GM18868 (cell line): ENCODE results near the gene CORO2B.

ENCODE experiments used
- ATAC-seq: cut with Tn5 transposase; IDR thresholded peaks from one replicate; pipeline ENCODE4 v1.9.1; 2021; ENCODE audit warnings: mild to moderate bottlenecking, moderate library complexity; ENCODE audit not compliant: unreplicated experiment

Gene CORO2B

GRCh38 chr15:68695061-68695595 lies 116.3 kb downstream of the CORO2B start:
- ATAC-seq, result no peak

GRCh38 chr15:68696414-68697363 lies 117.9 kb downstream of the CORO2B start:
- no peak for ATAC-seq

- no peak for ATAC-seq
Measured at GRCh38 chr15:68697711-68698690, 119.2 kb downstream of the CORO2B start.

- ATAC-seq, result no peak
Measured at GRCh38 chr15:68698708-68699107, 119.9 kb downstream of the CORO2B start.

GRCh38 chr15:68699124-68699880 lies 120.5 kb downstream of the CORO2B start:
- ATAC-seq, result no peak

GRCh38 chr15:68699881-68700454 lies 121.2 kb downstream of the CORO2B start:
- ATAC-seq, result no peak

- ATAC-seq, result no peak
Measured at GRCh38 chr15:68700455-68701123, 121.8 kb downstream of the CORO2B start.

GRCh38 chr15:68701886-68702285 lies 123.1 kb downstream of the CORO2B start:
- ATAC-seq, result no peak

GRCh38 chr15:68704496-68705021 lies 125.8 kb downstream of the CORO2B start:
- ATAC-seq, result no peak

GRCh38 chr15:68706256-68706655 lies 127.5 kb downstream of the CORO2B start:
- no peak for ATAC-seq

- no peak for ATAC-seq
Measured at GRCh38 chr15:68706931-68707330, 128.1 kb downstream of the CORO2B start.

- ATAC-seq, result no peak
Measured at GRCh38 chr15:68707386-68707785, 128.6 kb downstream of the CORO2B start.

- ATAC-seq, result no peak
Measured at GRCh38 chr15:68709876-68710275, 131.1 kb downstream of the CORO2B start.

GRCh38 chr15:68710536-68710935 lies 131.7 kb downstream of the CORO2B start:
- ATAC-seq, result no peak

GRCh38 chr15:68711406-68711805 lies 132.6 kb downstream of the CORO2B start:
- no peak for ATAC-seq

- ATAC-seq, result no peak
Measured at GRCh38 chr15:68712886-68713285, 134.1 kb downstream of the CORO2B start.

GRCh38 chr15:68713874-68714273 lies 135.1 kb downstream of the CORO2B start:
- ATAC-seq, result no peak

GRCh38 chr15:68715111-68715510 lies 136.3 kb downstream of the CORO2B start:
- ATAC-seq, result no peak

GRCh38 chr15:68717951-68718350 lies 139.2 kb downstream of the CORO2B start:
- ATAC-seq, result no peak
